GM19240 (cell line): ENCODE measurements around the gene AIFM3.
"Not testable (repeated sequence)": the region's sequence is repeated elsewhere in the genome, so short reads cannot be mapped to it uniquely, and the experiment has no call there.

Experiments
- DNase-seq: peaks from one replicate; pipeline ENCODE4 v3.0.0; 2011; ENCODE audit warnings: low spot score; ENCODE audit not compliant: insufficient read length

Gene AIFM3

GRCh38 chr22:20966883-20967696 lies at the start of gene AIFM3:
Gene AIFM3 (plus strand): TSS chr22:20967255. CDS start chr22:20967945, 690 bp downstream.
- DNase-seq: no peak

GRCh38 chr22:20918663-20919218 lies 48.3 kb upstream of the AIFM3 start:
- no peak for DNase-seq

- DNase-seq: no peak
These were observed 47.3 kb upstream of the AIFM3 start for GRCh38 chr22:20919718-20920117.

GRCh38 chr22:20920881-20921203 lies 46.2 kb upstream of the AIFM3 start:
- no peak for DNase-seq

- DNase-seq: no peak
These were observed 44.8 kb upstream of the AIFM3 start for GRCh38 chr22:20922141-20922751.

GRCh38 chr22:20926243-20926642 lies 40.8 kb upstream of the AIFM3 start:
- no peak for DNase-seq

- no peak for DNase-seq
These were observed 39.0 kb upstream of the AIFM3 start for GRCh38 chr22:20927940-20928572.

- DNase-seq: no peak
These were observed 38.5 kb upstream of the AIFM3 start for GRCh38 chr22:20928573-20928967.

GRCh38 chr22:20930004-20930403 lies 37.1 kb upstream of the AIFM3 start:
- no peak for DNase-seq

GRCh38 chr22:20930435-20930834 lies 36.6 kb upstream of the AIFM3 start:
- not testable (repeated sequence) for DNase-seq

- no peak for DNase-seq
These were observed 35.9 kb upstream of the AIFM3 start for GRCh38 chr22:20931126-20931654.

- DNase-seq: no peak
These were observed 33.1 kb upstream of the AIFM3 start for GRCh38 chr22:20933910-20934309.

GRCh38 chr22:20935049-20935448 lies 32.0 kb upstream of the AIFM3 start:
- DNase-seq: not testable (repeated sequence)

- not testable (repeated sequence) for DNase-seq
These were observed 31.1 kb upstream of the AIFM3 start for GRCh38 chr22:20935780-20936539.

- DNase-seq: no peak
These were observed 29.8 kb upstream of the AIFM3 start for GRCh38 chr22:20937031-20937793.

- DNase-seq: no peak
These were observed 29.0 kb upstream of the AIFM3 start for GRCh38 chr22:20937794-20938671.

- not testable (repeated sequence) for DNase-seq
These were observed 27.4 kb upstream of the AIFM3 start for GRCh38 chr22:20939457-20940185.

- no peak for DNase-seq
These were observed 26.8 kb upstream of the AIFM3 start for GRCh38 chr22:20940186-20940651.
